ENCODE results near the gene DHRS7. TPM values are rescaled to one million over a fixed set of nuclear protein-coding genes. Genes with fewer than 3 reads are reported as not detected.

The DHRS7 gene
- total RNA-seq, 1 donor from 2014 or later: 76.5 TPM

DNA sequence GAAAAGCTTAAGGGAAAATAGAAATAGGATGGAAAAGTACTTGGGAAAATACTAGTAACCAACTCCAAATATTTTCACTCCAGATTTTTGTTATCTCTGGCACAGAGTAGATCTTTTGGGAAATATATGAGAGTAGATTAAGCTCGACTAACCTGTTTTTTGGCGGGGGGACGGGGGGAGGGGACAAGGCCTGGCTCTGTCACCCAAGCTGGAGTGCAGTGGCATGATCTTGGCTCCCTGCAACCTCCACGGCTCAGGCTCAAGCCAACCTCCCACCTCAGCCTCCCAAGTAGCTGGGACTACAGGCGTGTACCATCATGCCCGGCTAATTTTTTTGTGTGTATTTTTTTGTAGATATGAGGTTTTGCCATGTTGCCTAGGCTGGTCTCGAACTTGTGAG is 4.8 kb downstream of the DHRS7 start:
- DNase-seq (ENCODE audit: low spot score, unreplicated experiment): no peak
- Mint-ChIP-seq H3K27me3 (no peaks in the 10 kb centered on the region), H3K36me3 (ENCODE audit: insufficient read depth) (peaks cover 10% of the 10 kb centered on the region), H3K4me1 (ENCODE audit: low read depth) (peaks cover 32% of the 10 kb centered on the region), H3K27ac (no peak overlapping the region), H3K4me3 (ENCODE audit: low read depth) (no peak overlapping the region), H3K9me3 (ENCODE audit: low read depth) (no peaks in the 10 kb centered on the region)
- TF ChIP-seq, protein P1, sequence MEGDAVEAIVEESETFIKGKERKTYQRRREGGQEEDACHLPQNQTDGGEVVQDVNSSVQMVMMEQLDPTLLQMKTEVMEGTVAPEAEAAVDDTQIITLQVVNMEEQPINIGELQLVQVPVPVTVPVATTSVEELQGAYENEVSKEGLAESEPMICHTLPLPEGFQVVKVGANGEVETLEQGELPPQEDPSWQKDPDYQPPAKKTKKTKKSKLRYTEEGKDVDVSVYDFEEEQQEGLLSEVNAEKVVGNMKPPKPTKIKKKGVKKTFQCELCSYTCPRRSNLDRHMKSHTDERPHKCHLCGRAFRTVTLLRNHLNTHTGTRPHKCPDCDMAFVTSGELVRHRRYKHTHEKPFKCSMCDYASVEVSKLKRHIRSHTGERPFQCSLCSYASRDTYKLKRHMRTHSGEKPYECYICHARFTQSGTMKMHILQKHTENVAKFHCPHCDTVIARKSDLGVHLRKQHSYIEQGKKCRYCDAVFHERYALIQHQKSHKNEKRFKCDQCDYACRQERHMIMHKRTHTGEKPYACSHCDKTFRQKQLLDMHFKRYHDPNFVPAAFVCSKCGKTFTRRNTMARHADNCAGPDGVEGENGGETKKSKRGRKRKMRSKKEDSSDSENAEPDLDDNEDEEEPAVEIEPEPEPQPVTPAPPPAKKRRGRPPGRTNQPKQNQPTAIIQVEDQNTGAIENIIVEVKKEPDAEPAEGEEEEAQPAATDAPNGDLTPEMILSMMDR (IDR thresholded peaks at IDR 0.05; ENCODE audit: unreplicated experiment): no peak

DNA sequence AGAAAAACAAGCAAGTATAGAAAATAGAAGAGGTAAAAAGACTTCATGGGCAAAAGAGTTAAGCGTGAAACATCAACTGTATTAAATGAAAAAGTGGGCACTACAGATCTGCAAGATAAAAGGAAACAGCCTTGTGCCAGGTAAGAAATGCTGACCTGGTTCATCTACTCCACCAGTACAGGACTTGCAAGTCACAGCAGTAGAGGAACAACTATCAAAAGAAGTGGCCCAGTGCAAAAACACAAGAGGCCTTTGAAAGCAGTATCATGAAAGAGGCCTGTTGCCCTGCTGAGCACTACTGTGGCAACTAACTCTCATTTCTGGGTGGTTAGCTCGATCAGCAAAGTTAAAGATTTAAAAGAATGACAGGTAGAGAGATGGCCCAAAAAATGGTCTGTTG is 10.5 kb downstream of the DHRS7 start:
- H3K27ac Mint-ChIP-seq: no peak overlapping the region
- peaks cover 30% of the 10 kb centered on the region for H3K36me3 Mint-ChIP-seq (ENCODE audit: insufficient read depth)
- H3K27me3 Mint-ChIP-seq: no peaks in the 10 kb centered on the region
- TF ChIP-seq, protein P1 (IDR thresholded peaks at IDR 0.05; ENCODE audit: unreplicated experiment): no peak
- no peak overlapping the region for H3K4me3 Mint-ChIP-seq (ENCODE audit: low read depth)
- no peak for DNase-seq (ENCODE audit: low spot score, unreplicated experiment)
- H3K4me1 Mint-ChIP-seq (ENCODE audit: low read depth): peaks cover 25% of the 10 kb centered on the region
- H3K9me3 Mint-ChIP-seq (ENCODE audit: low read depth): no peaks in the 10 kb centered on the region

DNA sequence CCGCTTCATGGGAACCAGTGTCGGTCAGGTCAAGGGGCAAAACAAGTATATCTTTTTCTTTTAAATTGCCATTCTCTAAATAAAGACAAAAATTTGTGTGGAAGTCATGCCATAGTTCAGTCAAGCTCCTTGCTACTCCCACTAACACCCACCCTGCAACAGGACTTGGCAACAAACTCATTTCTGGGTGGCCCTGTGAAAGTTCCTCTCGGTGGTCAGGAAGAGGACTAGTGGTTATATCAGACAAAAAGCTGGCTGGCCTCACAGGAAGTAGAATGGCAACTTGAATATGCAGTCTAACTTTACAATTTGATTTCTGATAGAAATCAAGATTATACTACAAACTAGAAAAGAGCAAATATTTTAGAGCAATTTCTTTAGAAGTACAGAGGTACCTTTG is 11.2 kb downstream of the DHRS7 start:
- H3K36me3 Mint-ChIP-seq (ENCODE audit: insufficient read depth): peaks cover 30% of the 10 kb centered on the region
- H3K27me3 Mint-ChIP-seq: no peaks in the 10 kb centered on the region
- no peak overlapping the region for H3K4me3 Mint-ChIP-seq (ENCODE audit: low read depth)
- peak overlapping the region; percentile 62 for H3K27ac Mint-ChIP-seq
- H3K9me3 Mint-ChIP-seq (ENCODE audit: low read depth): no peaks in the 10 kb centered on the region
- peaks cover 25% of the 10 kb centered on the region for H3K4me1 Mint-ChIP-seq (ENCODE audit: low read depth)
- DNase-seq (ENCODE audit: low spot score, unreplicated experiment): no peak
- TF ChIP-seq, protein P1 (IDR thresholded peaks at IDR 0.05; ENCODE audit: unreplicated experiment): no peak

DNA sequence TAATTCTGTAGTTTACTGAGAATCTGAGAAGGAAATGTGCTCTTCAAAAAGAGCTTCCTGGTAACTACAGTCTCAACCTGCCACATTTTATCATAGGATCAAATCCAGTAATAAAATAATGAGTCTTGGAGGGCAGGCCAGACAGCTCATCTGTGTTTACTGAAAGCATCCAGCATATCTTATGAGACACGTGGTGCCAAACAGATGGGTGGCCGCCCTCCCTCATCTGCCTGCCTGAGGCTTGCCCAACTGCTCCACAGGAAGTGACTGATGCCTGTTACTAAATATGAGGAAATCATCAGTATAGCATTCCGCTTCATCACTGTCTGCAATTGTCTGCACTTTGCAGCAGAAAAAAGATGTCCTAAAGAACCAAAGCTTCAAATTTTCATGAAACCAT is 13.5 kb downstream of the DHRS7 start:
- no peak for DNase-seq (ENCODE audit: low spot score, unreplicated experiment)

DNA sequence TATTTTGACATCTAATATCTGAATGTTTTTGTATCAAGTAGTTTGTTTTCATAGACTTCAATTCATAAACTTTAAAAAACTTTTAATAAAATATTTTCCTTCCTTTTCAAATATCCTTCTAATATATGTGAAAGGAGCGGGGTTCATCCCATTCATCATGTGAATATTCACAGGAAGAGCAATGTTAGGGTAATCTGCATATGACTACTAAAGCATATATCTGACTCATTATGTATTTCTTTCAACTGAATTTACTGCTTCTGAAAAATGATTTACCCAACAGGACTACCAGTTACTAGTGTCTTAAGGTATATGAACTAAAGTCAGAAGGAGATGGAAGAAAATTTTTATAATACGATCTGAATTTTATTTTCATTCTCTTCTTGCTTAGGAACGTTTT is 30.5 kb downstream of the DHRS7 start:
- no peak for DNase-seq (ENCODE audit: low spot score, unreplicated experiment)
- Mint-ChIP-seq H3K27ac (no peak overlapping the region), H3K4me3 (ENCODE audit: low read depth) (no peak overlapping the region), H3K36me3 (ENCODE audit: insufficient read depth) (peaks cover 37% of the 10 kb centered on the region), H3K27me3 (no peaks in the 10 kb centered on the region), H3K4me1 (ENCODE audit: low read depth) (no peaks in the 10 kb centered on the region), H3K9me3 (ENCODE audit: low read depth) (no peaks in the 10 kb centered on the region)
- TF ChIP-seq, protein P1 (IDR thresholded peaks at IDR 0.05; ENCODE audit: unreplicated experiment): no peak

More for the DNA sequence above, 13.5 kb downstream of the DHRS7 start:
- TF ChIP-seq, protein P1 (IDR thresholded peaks at IDR 0.05; ENCODE audit: unreplicated experiment): no peak
- Mint-ChIP-seq H3K27me3 (no peaks in the 10 kb centered on the region), H3K4me1 (ENCODE audit: low read depth) (peaks cover 10% of the 10 kb centered on the region), H3K36me3 (ENCODE audit: insufficient read depth) (peaks cover 32% of the 10 kb centered on the region), H3K4me3 (ENCODE audit: low read depth) (no peak overlapping the region), H3K9me3 (ENCODE audit: low read depth) (no peaks in the 10 kb centered on the region), H3K27ac (no peak overlapping the region)
